HEK293T (cell line): ENCODE data around the gene EPS8.

ENCODE experiments used
- ARNT ChIP-seq: fragments of 450-650 bp; IDR thresholded peaks from 2 replicates; pipeline ENCODE4 v1.6.1; 2017; ENCODE audit warnings: mild to moderate bottlenecking
- BHLHE40 ChIP-seq: fragments of 450-650 bp; IDR thresholded peaks from 2 replicates; pipeline ENCODE4 v1.6.1; 2016; ENCODE audit warnings: mild to moderate bottlenecking, moderate library complexity, borderline replicate concordance
- FOXA1 ChIP-seq: fragments of 450-650 bp; IDR thresholded peaks from 2 replicates; pipeline ENCODE4 v1.6.1; 2016; ENCODE audit warnings: mild to moderate bottlenecking
- FOXK2 ChIP-seq: fragments of 450-650 bp; IDR thresholded peaks from 2 replicates; pipeline ENCODE4 v1.6.1; 2016; ENCODE audit warnings: mild to moderate bottlenecking
- FOXM1 ChIP-seq: fragments of 450-650 bp; IDR thresholded peaks from 2 replicates; pipeline ENCODE4 v1.6.1; 2017; ENCODE audit warnings: mild to moderate bottlenecking, borderline replicate concordance
- LEF1 ChIP-seq: fragments of 450-650 bp; IDR thresholded peaks from 2 replicates; pipeline ENCODE4 v1.6.1; 2017; ENCODE audit warnings: mild to moderate bottlenecking, borderline replicate concordance
- SP1 ChIP-seq: fragments of 450-650 bp; IDR thresholded peaks from 2 replicates; pipeline ENCODE4 v1.6.1; 2017
- SUZ12 ChIP-seq: fragments of 450-650 bp; IDR thresholded peaks from 2 replicates; pipeline ENCODE4 v1.6.1; 2016; ENCODE audit warnings: mild to moderate bottlenecking

DNA sequence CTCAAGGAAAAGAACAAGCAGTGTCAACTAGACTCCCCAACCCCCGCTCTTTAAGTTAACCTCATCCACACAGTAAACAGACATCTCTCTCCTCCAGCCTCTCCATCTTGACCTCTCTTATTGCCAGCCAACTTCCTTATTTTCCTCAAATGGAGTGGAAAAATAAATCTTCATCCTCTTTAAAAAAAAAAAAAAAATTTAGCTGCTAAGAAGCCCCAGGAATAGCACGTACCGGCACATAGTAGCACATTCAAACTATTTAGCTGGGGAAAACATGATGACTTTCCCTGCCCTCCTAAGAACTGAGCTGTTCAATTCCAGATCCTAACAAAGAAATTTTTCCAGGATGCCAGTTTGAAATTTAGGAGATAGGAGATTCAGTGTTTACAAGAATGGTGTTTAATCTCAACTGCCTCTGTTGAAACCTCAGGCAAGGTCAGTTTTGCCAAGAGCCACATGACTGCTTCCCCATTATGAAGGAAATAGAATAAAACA, 90.8 kb downstream of the EPS8 start:
- TF ChIP-seq SP1 (no peak), BHLHE40 (no peak), FOXK2 (no peak), LEF1 (no peak), FOXM1 (no peak), SUZ12 (no peak), FOXA1 (no peak), ARNT (no peak)
